Measurements from ENCODE around the gene TWSG1.
"Not testable (repeated sequence)": the region's sequence is repeated elsewhere in the genome, so short reads cannot be mapped to it uniquely, and the experiment has no call there.

TWSG1 gene

GRCh38 chr18:9433671-9434121 lies 99.1 kb downstream of the TWSG1 start:
- TF ChIP-seq ZNF274 (IDR thresholded peaks at IDR 0.05; ENCODE audit: low read depth, low read length), result no peak
- H3K4me3 ChIP-seq (ENCODE audit: low read length), result no peak overlapping the region; the same call in 1 of the 2 replicates

GRCh38 chr18:9434122-9434701 lies 99.6 kb downstream of the TWSG1 start:
- H3K4me3 ChIP-seq (ENCODE audit: low read length), result no peak overlapping the region

GRCh38 chr18:9435041-9435440 lies 100.5 kb downstream of the TWSG1 start:
- no peak overlapping the region for H3K4me3 ChIP-seq (ENCODE audit: low read length)
- no peak for TF ChIP-seq ZNF274 (IDR thresholded peaks at IDR 0.05; ENCODE audit: low read depth, low read length)

More at GRCh38 chr18:9434122-9434701, 99.6 kb downstream of the TWSG1 start:
- no peak for TF ChIP-seq ZNF274 (IDR thresholded peaks at IDR 0.05; ENCODE audit: low read depth, low read length)

- H3K4me3 ChIP-seq (ENCODE audit: low read length), result no peak overlapping the region
- TF ChIP-seq ZNF274 (IDR thresholded peaks at IDR 0.05; ENCODE audit: low read depth, low read length), result no peak
These were observed 101.8 kb downstream of the TWSG1 start for GRCh38 chr18:9436206-9436929.

- H3K4me3 ChIP-seq (ENCODE audit: low read length), result no peak overlapping the region
- TF ChIP-seq ZNF274 (IDR thresholded peaks at IDR 0.05; ENCODE audit: low read depth, low read length), result no peak
These were observed 102.5 kb downstream of the TWSG1 start for GRCh38 chr18:9437021-9437437.

GRCh38 chr18:9437672-9438071 lies 103.1 kb downstream of the TWSG1 start:
- no peak for TF ChIP-seq ZNF274 (IDR thresholded peaks at IDR 0.05; ENCODE audit: low read depth, low read length)
- no peak overlapping the region for H3K4me3 ChIP-seq (ENCODE audit: low read length)

GRCh38 chr18:9441061-9441460 lies 106.5 kb downstream of the TWSG1 start:
- TF ChIP-seq ZNF274 (IDR thresholded peaks at IDR 0.05; ENCODE audit: low read depth, low read length), result no peak
- no peak overlapping the region for H3K4me3 ChIP-seq (ENCODE audit: low read length)

GRCh38 chr18:9444549-9444948 lies 110.0 kb downstream of the TWSG1 start:
- no peak overlapping the region for H3K4me3 ChIP-seq (ENCODE audit: low read length)
- TF ChIP-seq ZNF274 (IDR thresholded peaks at IDR 0.05; ENCODE audit: low read depth, low read length), result no peak

- H3K4me3 ChIP-seq (ENCODE audit: low read length), result no peak overlapping the region
- no peak for TF ChIP-seq ZNF274 (IDR thresholded peaks at IDR 0.05; ENCODE audit: low read depth, low read length)
These were observed 112.3 kb downstream of the TWSG1 start for GRCh38 chr18:9446839-9447238.

- no peak for TF ChIP-seq ZNF274 (IDR thresholded peaks at IDR 0.05; ENCODE audit: low read depth, low read length)
- no peak overlapping the region for H3K4me3 ChIP-seq (ENCODE audit: low read length)
These were observed 112.8 kb downstream of the TWSG1 start for GRCh38 chr18:9447334-9447733.

GRCh38 chr18:9449600-9450414 lies 115.2 kb downstream of the TWSG1 start:
- H3K4me3 ChIP-seq (ENCODE audit: low read length), result no peak overlapping the region
- no peak for TF ChIP-seq ZNF274 (IDR thresholded peaks at IDR 0.05; ENCODE audit: low read depth, low read length)

- not testable (repeated sequence) for H3K4me3 ChIP-seq (ENCODE audit: low read length)
These were observed 116.3 kb downstream of the TWSG1 start for GRCh38 chr18:9450920-9451319.

All from GM08714 (cell line).